ENCODE data around the gene FABP1. TPM values are rescaled to one million over a fixed set of nuclear protein-coding genes. Genes with fewer than 3 reads are reported as not detected.

FABP1 gene
- total and polyA plus RNA-seq, 2 of the 8 experiments (the other 6 are each of a cell fraction or from before 2014, with no cell fraction given), result 0.09 TPM; not detected in 1

- H2AFZ ChIP-seq (ENCODE audit: low read length), result no peak overlapping the region
- no peaks in the 10 kb centered on the region for H4K20me1 ChIP-seq (replicated peaks in 1 of 2; ENCODE audit: control insufficient read depth in 1 of 2, insufficient read depth in 2 of 2, low read length in 2 of 2)
- H3K14ac ChIP-seq (ENCODE audit: insufficient read length), result no peak overlapping the region
- H3K23ac ChIP-seq (ENCODE audit: insufficient read length), result no peak overlapping the region
- H3K79me1 ChIP-seq (ENCODE audit: low read depth, low read length), result no peaks in the 10 kb centered on the region; the same call in 1 of the 2 replicates
- H4K8ac ChIP-seq (ENCODE audit: extremely low read depth, insufficient read depth, low read length), result no peak overlapping the region
- H3K27ac ChIP-seq (ENCODE audit: low read depth, low read length), result no peak overlapping the region
- H3K23me2 ChIP-seq (ENCODE audit: low read depth, low read length), result no peaks in the 10 kb centered on the region
- no peak overlapping the region for H2BK20ac ChIP-seq (ENCODE audit: low read length)
- H3K4me2 ChIP-seq (ENCODE audit: insufficient read depth in 1 of 2, low read depth in 2 of 2, low read length in 2 of 2), result no peak overlapping the region
- ChIA-PET CTCF (ENCODE audit: partially characterized antibody) (interaction anchor here (1.5 kb wide), 1 partner anchor 23 kb away, joined by 3 read pairs; no protein-coding TSS in a partner anchor), POLR2A (ENCODE audit: partially characterized antibody) (no interaction called here)
- no peak overlapping the region for H2BK5ac ChIP-seq (ENCODE audit: low read depth, low read length)
- no peak overlapping the region for H3K18ac ChIP-seq (ENCODE audit: extremely low read depth, low read length)
- no peak overlapping the region for H3K9ac ChIP-seq (replicated peaks in 1 of 4; ENCODE audit: extremely low read depth in 1 of 4, low read depth in 3 of 4, low read length in 3 of 4)
- no peak for DNase-seq (ENCODE audit: low read depth in 1 of 2, low spot score in 2 of 2)
- H2BK12ac ChIP-seq (ENCODE audit: low read depth, low read length), result no peak overlapping the region
- FAIRE-seq, result no peak
- H3K4me1 ChIP-seq (replicated peaks in 1 of 4; ENCODE audit: control insufficient read depth in 3 of 4, insufficient read depth in 4 of 4, low read length in 3 of 4), result no peaks in the 10 kb centered on the region
- H3K36me3 ChIP-seq (ENCODE audit: control insufficient read depth in 2 of 4, insufficient read depth in 4 of 4, low read length in 3 of 4), result no peaks in the 10 kb centered on the region
- no peak overlapping the region for H3K56ac ChIP-seq (replicated peaks; ENCODE audit: insufficient read length, low read depth, low read length)
- no peak overlapping the region for H3K4me3 ChIP-seq (ENCODE audit: extremely low read depth in 1 of 4, insufficient read depth in 2 of 4, low read depth in 3 of 4, low read length in 4 of 4)
- 80% methylated on average over 5 of the region's 5 CpGs; no CpG with 5 or more reads in 1 of the 2 experiments for WGBS, 2 experiments (ENCODE audit: extremely low coverage in 1 of 2, insufficient coverage in 1 of 2, insufficient read length in 1 of 2, insufficient replicate concordance in 2 of 2, low coverage in 1 of 2, low lambda C conversion rate in 2 of 2, missing lambda C conversion rate in 1 of 2)
- no peaks in the 10 kb centered on the region for H3K9me3 ChIP-seq (ENCODE audit: insufficient read depth in 2 of 2, low read depth in 1 of 2, low read length in 1 of 2)
- no peaks in the 10 kb centered on the region for H3K79me2 ChIP-seq (ENCODE audit: control insufficient read depth in 1 of 2, insufficient read depth in 2 of 2, low read length in 2 of 2)
- no peak overlapping the region for H2AK5ac ChIP-seq (ENCODE audit: low read depth, low read length)
- H4K5ac ChIP-seq (ENCODE audit: insufficient read length, low read depth, low read length), result no peak overlapping the region
- H2BK15ac ChIP-seq (ENCODE audit: low read length), result no peak overlapping the region
- no peaks in the 10 kb centered on the region for H3K27me3 ChIP-seq (replicated peaks in 1 of 4; ENCODE audit: control insufficient read depth in 3 of 4, extremely low read depth in 1 of 4, insufficient read depth in 3 of 4, low read length in 3 of 4)
- no peak overlapping the region for H3K4ac ChIP-seq (replicated peaks; ENCODE audit: insufficient read length, low read depth, low read length)
- no peak overlapping the region for H4K91ac ChIP-seq (replicated peaks; ENCODE audit: insufficient read length, low read length)
- H2BK120ac ChIP-seq (replicated peaks; ENCODE audit: low read depth, low read length), result no peak overlapping the region
- TF ChIP-seq TAF7 (optimal IDR thresholded peaks at IDR 0.05; ENCODE audit: borderline replicate concordance, low read depth, low read length), result no peak
- TF ChIP-seq SP4 (IDR thresholded peaks at IDR 0.05; ENCODE audit: low read length), result no peak
- TF ChIP-seq ZNF274 (IDR thresholded peaks at IDR 0.05; ENCODE audit: borderline replicate concordance, extremely low read depth, low read length), result no peak
- TF ChIP-seq SIN3A (conservative IDR thresholded peaks at IDR 0.05 in 1 of 2, IDR thresholded peaks at IDR 0.05 in 1 of 2; ENCODE audit: low read depth in 1 of 2, low read length in 2 of 2), result no peak
- no peak for TF ChIP-seq SIRT6 (IDR thresholded peaks at IDR 0.05; ENCODE audit: low read length)
- TF ChIP-seq TEAD4 (IDR thresholded peaks at IDR 0.05; ENCODE audit: low read depth, low read length), result no peak
- TF ChIP-seq CREB1 (IDR thresholded peaks at IDR 0.05), result no peak
- TF ChIP-seq EP300 (IDR thresholded peaks at IDR 0.05; ENCODE audit: borderline replicate concordance in 1 of 2, low read depth in 2 of 2, low read length in 2 of 2), result no peak
- no peak for TF ChIP-seq SP2 (IDR thresholded peaks at IDR 0.05; ENCODE audit: low read length)
- no peak for TF ChIP-seq TCF12 (IDR thresholded peaks at IDR 0.05; ENCODE audit: low read depth, low read length)
Observed at GRCh38 chr2:88123164-88123974, 4.5 kb downstream of the FABP1 start.

All from H1 (cell line).